ENCODE data around the gene MRPS12. TPM values are rescaled to one million over a fixed set of nuclear protein-coding genes. Genes with fewer than 3 reads are reported as not detected.

MRPS12 gene
- total and polyA plus RNA-seq, 9 of the 15 experiments (the other 6 are each of a cell fraction or from before 2014, with no cell fraction given) = 8.1 to 174 (median 52.0) TPM

DNA sequence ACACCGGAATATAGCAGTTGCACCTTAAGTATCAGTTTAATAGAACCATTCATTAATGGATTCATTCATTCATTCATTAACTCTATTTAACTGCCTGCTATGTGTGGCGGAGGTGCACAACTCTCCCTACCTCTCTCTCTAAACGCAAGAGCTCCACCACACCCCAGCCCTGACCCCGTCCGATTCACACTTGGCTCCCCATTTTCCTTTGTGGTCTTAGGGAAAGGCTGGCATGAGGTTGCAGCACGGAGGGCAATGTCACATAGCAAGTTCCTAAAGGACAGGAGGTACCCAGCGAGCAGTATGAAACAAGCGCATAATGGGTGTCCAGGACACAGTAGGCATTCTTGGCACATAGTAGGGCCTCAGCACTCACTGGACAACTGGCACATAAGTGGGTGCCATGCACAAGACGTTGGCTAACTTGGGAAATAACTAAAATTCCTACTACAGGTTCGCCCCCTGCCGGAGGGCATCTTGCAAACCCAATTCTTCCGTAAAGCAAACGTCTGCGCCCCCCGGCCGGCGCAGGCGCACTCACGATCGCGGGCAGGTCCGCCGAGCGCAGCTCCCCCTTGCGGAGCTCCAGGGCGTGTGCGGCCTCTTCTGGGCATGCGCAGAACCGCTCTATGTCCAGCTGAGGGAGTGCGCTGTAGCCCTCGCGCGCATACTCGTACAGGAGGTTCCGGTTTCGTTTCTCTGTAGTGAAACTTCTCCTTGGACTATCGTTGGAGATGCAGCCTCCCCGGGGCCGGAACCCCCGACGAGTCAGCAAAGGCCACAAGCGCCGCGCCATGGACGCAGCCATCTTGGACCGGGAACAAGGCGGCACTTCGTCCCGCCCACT, 592 bp upstream of the MRPS12 start, which contains the start of gene SARS2 (continued):
- peak; percentile 66 for TF ChIP-seq E2F8 (IDR thresholded peaks at IDR 0.05; ENCODE audit: low read depth, partially characterized antibody)
- no peak for TF ChIP-seq NFIC (IDR thresholded peaks at IDR 0.05)
- peak; percentile 88 for TF ChIP-seq SIN3B (IDR thresholded peaks at IDR 0.05; ENCODE audit: low read depth)
- TF ChIP-seq ZNF609 (CRISPR knock-in tag; IDR thresholded peaks at IDR 0.05; ENCODE audit: borderline replicate concordance) = no peak
- TF ChIP-seq YBX1 (IDR thresholded peaks at IDR 0.05) = no peak
- TF ChIP-seq CEBPB (tag; IDR thresholded peaks at IDR 0.05) = peak; percentile 72
- no peak for TF ChIP-seq U2AF1 (optimal IDR thresholded peaks at IDR 0.05; ENCODE audit: low read depth, low read length)
- no peak for TF ChIP-seq ILK (tag; IDR thresholded peaks at IDR 0.05; ENCODE audit: borderline replicate concordance, low read depth)
- TF ChIP-seq POLR2G (IDR thresholded peaks at IDR 0.05; ENCODE audit: low read depth, low read length) = peak; percentile 87
- no peak for TF ChIP-seq ZC3H8 (IDR thresholded peaks at IDR 0.05)
- TF ChIP-seq ZNF263 (CRISPR knock-in tag; IDR thresholded peaks at IDR 0.05; ENCODE audit: borderline replicate concordance) = peak; percentile 74; the same call in 1 of the 2 replicates
- TF ChIP-seq DACH1 (IDR thresholded peaks at IDR 0.05; ENCODE audit: partially characterized antibody) = peak; percentile 26
- 0 out of 2 replicates have a peak, but pooled peaks have one; percentile 34 for TF ChIP-seq GTF2A2 (tag; IDR thresholded peaks at IDR 0.05)
- peak; percentile 11; the same call in 1 of the 2 replicates for TF ChIP-seq ZNF668 (CRISPR knock-in tag; IDR thresholded peaks at IDR 0.05)
- TF ChIP-seq SIX5 (IDR thresholded peaks at IDR 0.05; ENCODE audit: borderline replicate concordance in 1 of 2, insufficient read depth in 1 of 2, low read depth in 1 of 2, low read length in 2 of 2) = peak; percentile 12 to 28; a peak in 1 of 4 replicates
- no peak for TF ChIP-seq ZNF121 (CRISPR knock-in tag; conservative IDR thresholded peaks at IDR 0.05)
- 0 out of 2 replicates have a peak, but pooled peaks have one; percentile 35 for TF ChIP-seq BCOR (IDR thresholded peaks at IDR 0.05)
- peak; percentile 71 for TF ChIP-seq HMGN3 (IDR thresholded peaks at IDR 0.05; ENCODE audit: borderline replicate concordance, extremely low read depth, insufficient read length, low read depth, low read length)
- peak; percentile 87 for TF ChIP-seq TARDBP (IDR thresholded peaks at IDR 0.05)
